HG03139 (cell line): ENCODE measurements around the gene RTN4R.

Experiments used
- ATAC-seq: cut with Tn5 transposase; IDR thresholded peaks from one replicate; pipeline ENCODE4 v1.9.1; 2021; ENCODE audit not compliant: unreplicated experiment

Gene RTN4R

DNA sequence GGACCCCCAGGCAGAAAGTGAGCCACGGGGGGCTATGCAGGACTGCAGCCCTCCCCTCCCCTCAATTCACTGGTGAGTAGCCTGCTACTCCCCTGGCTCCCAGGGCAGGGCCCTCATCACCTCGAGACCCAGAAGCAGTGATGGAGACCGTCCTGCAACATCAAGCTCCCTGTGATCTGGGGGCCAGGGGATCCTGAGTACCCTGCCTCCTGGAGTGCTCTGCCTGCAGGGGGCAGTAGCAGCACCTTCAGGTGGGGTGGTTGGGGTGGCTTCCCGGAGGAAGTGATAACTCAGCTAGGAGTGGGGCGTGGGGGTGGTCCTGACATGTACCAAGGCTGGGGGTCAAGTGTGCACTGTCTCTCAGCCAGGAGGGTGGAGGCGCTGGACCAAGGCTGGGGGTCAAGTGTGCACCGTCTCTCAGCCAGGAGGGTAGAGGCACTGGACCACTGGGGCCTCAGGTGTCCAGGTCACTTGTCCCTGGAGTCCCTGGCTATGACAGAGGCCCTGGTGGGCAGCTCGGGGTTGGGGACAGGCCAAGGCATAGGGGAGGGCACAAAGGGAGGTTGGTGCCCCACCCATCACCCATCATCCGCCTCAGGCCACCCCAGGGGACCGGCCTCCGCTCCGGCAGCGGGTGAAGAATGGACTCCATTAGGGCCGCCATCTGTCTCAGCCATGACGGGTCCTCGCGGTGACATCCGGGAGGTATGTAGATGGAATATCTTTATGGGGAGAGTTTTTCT, 9.4 kb downstream of the RTN4R start:
- ATAC-seq, result no peak

DNA sequence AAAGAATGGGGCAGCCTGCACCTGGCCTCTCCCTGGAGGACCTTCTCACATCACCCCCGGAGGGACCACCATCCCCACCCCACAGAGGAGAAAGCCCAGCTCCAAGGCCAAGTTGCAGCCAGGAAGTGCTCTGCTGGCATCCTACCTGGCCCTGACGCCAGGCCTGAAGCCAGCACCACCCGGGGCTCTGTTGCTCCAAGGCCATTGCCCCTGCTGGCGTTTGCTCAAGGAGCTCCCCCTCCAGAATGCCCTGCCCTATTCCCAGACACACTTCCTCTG, 10.2 kb downstream of the RTN4R start:
- no peak for ATAC-seq

DNA sequence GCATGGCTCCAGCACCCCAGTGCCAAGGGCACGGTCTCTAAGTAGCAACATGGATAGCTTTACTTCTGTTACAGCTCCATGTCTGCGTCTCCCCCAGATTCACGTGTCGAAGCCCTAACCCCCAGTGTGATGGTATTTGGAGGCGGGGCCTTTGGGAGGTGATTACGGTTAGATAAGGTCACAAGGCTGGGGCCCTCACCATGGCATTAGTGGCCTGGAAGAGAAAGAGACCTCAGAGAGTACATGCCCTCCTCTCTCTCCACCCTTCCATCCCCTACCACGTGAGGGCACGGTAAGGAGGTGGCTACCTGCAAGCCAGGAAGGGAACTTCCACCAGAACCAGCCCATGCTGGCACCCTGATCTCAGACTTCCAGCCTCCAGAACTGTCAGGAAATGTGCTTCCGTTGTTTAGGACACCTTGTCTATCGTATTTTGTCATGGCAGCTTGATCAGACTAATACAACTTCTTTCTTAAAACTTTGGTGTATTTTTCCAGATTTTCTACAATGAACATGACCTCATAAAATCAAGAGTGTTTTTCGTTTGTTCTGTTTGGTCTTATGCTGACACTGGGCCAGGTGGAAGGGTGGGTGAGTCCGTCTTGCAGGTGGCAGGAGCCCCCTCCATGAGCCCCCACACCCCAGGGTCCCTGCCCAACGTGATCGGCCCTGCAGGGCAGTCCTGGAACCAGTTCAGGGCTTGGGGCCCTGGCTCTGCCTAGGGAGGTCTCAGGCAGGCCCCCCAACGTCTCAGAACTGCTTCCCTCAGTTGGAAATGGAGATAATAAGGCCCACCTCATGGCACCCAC, 10.7 kb downstream of the RTN4R start:
- no peak for ATAC-seq

DNA sequence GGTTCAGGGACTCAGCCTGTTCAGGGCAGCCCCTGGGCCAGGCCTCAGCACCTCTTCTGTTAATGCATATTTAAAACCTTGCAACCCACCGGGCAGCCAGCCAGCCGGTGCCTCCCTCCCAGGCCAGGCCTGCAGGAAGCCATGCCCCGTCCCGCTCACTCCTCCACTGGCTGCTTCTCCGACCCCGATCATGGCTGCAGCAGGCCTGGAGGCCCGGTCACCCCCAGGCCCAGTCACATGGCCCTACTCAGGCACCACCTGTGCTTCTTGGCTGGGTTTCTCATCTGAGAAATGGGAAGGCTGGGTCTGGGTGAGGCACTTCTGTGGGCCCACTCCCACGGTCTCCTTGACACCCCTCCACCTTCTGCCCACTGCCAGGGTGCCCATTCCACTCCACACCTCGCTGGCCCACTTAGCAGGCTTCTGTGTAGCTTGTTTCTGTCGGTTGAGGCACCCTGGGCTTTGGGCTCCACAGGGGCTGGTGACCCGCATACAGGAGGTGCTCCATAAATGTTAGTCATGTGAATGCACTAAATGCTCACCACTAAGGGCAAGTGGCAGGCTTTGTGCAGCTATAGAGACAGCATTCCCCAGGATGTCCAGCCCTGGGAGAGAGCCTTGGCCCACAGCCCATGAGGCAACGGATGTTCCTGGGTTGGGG, 11.4 kb downstream of the RTN4R start:
- ATAC-seq, result no peak

DNA sequence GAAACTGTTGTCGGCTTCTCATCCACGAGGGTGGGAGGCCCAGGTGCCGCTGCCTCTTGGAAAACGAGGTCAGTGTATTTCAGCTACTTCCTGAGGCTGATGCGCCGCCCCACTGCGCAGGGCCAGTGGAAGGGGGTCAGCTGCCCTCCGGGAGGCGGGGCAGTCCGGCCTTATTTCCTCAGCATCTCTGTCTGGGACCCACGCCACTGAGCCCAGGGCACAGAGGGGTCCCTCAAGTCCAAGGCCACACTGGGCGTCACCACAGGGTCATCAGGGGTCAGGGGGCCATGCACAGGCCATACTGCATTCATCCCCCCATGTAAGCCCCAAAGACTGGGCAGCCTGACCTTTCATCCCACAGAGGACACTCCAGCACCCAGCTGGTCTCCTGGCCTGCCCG, 12.1 kb downstream of the RTN4R start:
- no peak for ATAC-seq

DNA sequence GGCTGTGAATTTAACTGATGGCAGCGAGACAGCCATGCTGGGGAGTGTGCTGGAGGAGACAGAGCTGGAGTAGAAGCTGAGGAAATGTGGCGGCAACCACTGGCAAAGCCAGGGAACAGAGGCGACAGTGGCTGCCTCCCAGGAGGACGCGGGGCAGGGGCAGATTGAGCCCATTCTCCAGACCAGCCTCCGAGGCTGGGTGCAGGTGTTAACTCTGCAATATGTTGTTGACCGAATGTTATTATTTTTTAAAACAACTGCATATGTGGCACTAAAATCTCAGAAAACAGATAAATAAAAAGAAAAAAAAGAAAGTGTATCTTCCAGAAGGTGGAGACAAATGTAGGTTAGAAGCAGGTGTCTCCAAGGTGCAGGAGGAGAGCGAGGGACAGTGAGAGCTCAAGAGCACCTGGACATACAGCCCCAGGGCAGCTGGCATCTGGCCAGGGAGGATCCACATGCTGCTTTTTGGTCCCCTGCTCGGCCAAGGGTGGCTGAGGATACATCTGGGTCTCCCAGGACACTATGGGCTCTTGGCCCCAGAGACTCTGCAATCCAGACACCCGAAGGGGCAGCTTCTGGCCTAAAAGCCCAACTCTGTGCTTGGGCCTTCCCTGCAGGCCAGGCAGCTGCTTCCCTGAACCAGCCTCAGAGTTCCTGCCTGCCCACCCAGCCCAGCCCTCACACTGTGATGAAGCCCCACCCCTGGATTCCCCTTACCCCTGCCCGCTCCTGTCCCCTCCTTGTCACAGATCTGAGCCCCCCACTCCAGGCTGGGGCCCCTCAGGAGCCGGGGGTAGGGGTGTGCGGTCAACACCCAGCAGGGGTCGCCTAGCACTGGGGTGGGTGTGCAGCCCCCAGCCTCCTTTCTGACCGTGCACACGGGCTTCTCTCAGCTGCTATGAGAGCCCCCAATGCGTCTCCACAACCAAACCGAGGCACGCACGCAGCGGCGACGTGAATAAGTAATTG, 12.9 kb downstream of the RTN4R start:
- no peak for ATAC-seq

DNA sequence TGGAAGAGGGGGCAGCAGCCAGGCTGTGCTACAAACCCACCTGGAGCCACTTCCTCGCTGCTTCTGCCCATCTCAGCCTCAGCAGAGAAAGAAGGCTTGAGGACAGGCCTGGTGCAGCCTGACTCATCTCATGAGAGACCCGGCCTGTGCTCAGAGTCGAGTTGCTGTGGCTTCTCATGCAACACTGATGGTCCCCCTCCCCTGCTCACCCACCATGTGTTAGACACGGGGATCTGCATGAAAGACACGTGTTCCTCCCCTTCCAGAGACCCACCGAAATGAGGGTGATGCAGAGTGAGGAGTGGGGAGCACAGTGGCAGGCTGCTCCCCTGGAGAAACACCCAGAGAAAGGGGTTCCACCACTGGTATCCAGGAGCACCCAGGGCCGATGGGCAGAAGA, 15.0 kb downstream of the RTN4R start:
- no peak for ATAC-seq

DNA sequence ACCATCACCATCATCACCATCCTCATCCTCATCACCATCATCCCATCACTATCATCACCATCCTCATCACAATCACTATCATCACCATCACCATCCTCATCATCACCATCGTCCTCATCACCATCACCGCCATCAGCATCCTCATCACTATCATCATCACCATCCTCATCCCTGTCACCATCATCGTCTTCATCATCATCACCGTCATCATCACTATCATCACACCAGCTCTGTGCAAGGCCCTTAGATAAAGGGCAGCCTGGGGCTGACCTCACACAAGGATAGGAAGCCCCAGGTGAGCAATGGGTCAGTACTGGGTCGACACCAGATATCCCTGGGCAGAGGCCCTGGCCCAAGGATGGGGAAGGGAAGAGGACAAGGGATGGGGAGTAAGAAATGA, 16.1 kb downstream of the RTN4R start:
- no peak for ATAC-seq

DNA sequence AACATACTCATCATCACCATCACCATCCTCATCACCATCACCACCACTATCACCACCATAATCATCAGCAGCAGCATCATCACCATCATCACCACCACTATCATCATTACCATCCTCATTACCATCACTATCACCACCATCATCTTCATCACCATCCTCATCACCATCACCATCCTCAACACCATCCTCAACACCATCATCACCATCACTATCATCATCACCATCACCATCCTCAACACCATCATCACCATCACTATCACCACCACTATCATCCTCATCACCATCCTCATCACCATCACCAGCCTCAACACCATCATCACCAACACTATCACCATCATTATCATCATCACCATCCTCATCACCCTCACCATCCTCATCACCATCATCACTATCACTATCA, 16.6 kb downstream of the RTN4R start:
- ATAC-seq, result no peak

DNA sequence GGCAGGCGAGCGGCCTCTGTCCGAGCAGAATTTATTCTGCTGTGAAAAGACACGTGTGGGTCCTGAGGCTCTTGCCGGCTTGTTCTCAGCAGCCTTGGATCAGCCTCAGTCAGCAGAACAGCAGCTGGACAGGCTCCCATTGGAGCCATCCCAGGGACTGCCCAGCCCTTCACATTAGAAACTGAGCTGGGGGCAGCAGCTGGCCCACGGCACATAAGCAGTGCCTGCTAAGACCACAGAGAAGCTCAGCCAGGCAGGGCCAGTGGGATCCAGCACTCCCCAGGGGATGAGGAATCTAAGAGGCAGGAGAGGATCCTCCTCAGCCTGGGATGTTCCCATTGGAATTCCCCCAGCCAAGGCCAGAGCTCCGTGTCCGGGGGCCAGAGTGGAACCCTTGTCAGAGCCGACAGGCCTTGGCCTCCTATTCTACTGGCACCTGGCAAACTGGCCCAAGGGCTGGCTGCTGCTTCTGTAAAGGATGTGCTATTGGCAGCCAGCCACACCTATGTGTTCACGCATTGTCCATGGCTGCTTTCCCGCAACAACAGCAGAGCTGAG, 18.2 kb downstream of the RTN4R start:
- no peak for ATAC-seq

DNA sequence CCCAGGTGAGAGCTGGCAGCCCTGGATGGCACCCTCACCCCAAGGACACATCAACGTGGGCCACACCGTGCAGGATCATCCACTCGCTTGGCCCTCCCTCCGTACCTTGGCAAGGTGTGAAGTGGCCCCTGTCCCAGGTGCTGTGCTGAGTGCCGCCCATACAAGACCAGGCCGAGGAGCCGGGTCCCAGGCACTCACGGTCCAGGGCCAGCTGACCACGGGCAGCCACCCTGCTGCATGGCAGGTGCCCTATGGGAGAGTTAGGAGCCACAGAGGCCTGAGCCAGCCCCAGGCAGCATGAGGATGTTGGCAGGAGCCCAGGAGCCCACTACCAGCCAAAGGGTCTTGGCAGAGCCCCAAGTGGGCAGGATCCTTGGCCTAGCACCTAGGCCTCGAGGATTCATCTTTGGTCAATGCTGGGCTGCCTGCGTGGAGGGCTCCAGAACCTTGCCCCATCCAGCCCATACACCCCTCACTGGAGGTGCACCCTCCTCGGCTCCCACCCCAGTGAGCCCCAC, 19.6 kb downstream of the RTN4R start:
- ATAC-seq, result no peak

DNA sequence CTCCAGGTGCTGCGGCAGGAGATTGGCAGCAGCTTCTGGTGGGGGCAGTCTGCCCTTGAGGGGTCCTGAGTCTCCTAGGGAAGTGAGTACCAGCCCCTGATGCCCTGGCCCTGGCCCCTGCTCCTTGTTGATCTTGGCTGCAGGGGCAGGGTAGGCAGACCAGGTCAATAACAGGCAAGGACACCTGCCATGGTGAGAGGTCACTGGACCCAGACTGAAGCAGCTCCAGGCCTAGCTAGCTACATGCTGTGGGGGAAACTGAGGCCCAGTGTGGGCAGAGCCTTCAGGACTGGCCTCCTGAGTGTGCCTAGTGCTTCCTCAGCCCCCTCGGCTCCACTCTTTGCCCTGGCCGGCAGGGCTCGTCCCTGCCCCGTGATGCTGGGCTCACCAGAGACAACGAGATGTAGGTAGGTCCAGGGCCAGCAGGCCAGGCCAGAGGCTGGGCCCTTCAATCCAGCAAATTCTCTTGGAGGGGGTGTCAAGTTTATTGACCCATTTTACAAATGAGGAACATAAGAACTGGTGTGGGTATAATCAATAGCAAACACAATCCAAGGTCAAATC, 20.4 kb downstream of the RTN4R start:
- no peak for ATAC-seq

DNA sequence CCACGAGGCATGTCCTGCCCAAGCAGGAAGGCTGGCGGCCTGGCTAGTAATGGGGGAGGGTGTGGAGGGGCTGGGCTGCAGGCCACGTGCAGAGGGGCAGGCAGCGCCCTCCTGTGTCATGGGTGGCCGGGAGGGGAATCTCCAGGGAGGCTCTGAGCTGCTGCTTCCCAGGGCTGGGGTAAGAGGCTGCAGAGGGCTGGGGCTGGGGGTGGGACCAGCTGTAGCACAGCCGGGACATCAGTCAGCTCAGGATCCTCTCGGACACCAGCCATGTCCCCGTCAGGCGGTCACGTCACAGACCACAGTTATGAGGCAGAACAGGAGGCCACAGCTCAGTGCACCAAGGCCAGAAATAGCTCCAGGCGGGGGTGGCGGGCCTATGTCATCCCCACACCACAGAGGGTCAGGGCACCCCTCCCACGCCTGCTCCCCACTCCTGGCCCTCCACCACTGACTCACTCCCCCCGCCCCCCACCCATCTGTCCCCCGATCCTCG, 21.1 kb downstream of the RTN4R start:
- no peak for ATAC-seq

DNA sequence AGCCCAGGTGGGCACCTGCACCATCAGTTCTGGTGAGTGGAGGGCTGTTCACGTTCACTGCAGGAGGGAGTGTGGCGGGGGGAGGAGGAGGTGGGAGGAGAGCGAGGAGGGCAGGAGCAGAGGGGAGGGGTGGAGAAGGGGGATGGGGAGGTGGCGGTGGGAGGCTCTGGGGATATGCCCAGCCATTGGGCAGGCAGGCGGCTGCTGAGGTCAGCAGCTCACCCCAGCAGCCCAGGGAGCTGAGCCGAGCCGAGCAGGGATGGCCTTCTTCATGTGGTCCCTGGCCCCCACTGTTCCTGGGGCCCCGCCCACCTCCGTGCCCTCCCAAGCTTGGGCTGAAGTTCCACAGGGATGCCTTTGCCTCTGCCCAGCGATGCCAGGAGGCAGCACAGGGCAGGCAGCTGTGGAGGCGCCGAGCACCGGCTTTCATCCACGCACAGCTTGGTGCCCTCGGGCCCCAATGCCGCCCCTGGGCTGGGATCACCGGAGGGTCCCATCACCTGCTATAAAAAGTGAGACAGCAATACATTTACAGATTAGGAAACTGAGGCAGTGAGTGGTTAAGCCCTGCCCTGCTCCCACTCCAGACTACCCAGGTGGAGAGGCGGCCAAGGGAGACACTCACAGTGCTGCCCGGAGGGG, 21.6 kb downstream of the RTN4R start:
- no peak for ATAC-seq

DNA sequence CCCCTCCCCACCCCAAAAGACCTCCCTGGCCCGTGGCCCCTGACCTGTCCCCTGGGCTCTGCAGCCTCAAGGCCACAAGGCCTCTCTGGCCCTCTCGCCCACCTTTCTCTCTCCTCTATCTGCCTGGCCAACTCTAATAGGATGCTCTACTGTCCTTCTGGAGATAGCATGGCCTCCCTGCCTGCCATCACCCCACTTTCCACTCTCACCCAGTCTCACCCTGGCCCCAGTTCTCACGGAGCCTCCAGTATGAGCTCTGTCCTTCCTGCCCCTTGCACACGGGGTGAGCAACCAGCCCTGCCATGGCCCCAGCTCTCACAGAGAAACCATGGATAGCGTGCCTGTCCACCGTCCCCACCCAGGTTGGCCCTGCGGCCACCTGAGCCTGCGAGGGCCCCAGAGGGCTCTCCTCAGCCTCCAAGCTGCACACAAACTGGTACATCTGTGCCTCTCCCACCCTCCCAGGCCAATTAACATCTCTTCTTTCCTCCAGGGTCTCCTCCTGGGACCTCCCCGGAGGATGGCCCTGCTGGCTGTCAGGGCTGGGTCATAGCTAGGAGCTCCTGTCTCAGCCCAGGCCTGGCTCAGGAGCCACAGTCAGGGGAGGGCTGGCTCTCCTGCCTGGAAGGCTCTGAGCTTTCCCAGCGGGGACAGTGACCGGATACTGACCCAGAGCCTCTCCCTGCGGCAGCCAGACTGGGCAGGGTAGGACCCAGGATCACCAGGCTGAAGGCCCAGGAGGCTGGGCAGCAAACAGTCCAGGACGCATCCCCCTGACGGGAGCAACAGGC, 22.3 kb downstream of the RTN4R start:
- ATAC-seq, result no peak

DNA sequence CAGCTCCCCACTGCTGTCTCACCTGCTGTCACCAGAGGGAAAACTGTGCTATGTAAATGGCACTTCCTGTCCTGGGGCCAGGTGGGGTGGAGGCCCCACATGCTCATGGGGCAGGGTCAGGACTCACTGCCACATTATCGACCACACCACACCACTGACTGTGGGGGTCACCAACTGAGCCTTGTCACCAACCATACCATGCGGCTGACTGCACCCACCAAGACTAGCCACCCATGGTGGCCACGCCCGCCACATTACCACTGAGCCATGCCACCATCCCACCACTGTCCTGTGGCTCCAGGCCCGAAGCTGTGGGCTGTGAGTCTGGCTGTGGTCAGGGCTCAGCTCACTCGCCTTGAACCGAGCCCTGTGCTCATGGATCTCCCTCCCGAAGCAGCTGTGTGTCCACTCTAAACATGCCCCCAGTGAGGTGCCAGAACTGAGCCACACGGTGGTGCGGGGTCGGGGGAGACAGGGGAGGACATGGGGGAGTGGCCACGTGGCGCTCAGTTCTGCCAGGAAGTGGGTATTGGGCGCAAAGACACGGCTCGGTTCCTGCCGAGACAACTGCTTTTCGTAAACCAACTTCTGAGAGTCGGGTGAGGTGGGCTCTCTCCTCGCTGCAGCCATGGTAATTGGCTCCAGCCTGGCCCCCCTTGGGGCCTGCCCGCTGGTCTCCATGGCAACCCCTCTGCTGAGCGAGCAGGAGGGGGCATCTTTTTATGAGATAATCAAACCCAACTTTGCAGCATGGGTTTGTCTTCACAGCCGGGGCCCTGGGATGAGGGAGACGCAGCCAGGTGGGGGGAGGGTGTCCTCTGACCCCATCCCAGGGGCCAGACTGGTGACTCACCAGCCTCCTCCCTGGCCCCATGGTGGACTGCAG, 23.2 kb downstream of the RTN4R start:
- no peak for ATAC-seq

DNA sequence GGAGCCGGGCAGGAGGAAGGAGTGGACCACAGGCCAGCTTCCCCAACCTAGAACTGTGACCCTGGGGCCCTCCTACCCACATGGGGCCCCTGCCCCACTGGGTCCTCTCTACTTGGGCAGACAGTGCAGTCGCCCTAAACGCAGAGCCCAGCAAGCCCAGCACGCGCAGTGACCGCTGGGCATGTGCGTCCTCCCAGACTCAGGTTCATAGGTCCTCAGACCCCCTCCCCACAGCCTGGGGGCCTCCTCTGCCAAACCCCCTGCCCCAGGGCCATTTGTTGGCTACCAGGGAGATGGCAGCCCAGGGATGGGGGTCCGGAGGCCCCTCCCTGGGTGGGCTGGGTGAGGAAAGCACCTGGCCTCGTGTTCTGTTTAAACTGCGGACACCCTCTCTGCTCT, 23.9 kb downstream of the RTN4R start:
- no peak for ATAC-seq
